ENCODE results near the gene BRAP.

The BRAP gene

DNA sequence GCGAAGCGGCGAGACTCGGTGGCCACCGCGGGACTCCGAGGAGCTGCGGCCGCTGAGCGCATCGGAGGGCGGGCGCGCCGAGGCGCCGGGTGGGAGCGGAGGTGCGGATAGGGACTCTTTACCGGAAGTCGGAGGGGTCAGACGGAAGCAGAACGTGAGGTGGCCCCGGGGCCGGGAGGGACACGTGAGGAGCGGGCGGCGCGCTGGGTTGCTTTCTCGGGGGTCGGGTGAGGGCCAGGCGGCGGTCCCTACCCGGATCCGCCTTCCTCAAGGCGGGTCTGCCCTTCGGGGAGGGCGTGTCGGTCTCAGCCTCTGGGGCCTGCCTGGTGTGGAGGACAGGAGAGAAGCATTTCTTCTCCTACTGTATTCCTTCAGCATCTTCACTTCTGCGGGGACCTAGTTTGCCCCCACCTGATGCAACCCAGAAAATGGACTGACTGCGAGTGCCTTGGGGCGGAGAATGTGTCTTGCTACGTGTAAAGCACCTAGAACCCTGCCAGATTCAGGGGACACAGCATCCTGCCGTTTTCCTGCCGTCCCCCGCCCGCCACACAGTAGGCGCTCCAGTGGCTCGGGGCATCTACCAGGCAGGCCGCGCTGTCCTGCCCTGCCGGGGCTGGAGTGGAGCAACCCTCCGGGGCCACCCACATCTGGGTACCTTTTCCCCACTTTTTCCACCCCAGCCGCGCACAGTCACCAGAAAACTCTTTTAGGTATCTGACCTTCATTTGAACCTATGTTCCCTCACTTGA lies 86.1 kb downstream of the BRAP start (continued):
- TF ChIP-seq ZNF664 (tag by site-specific recombination; IDR thresholded peaks at IDR 0.05) (no peak), HIC1 (tag by site-specific recombination; IDR thresholded peaks at IDR 0.05) (peak; percentile 28; the same call in 1 of the 2 replicates), ZNF19 (tag by site-specific recombination; IDR thresholded peaks at IDR 0.05; ENCODE audit: low read depth) (no peak), ZNF214 (tag by site-specific recombination; IDR thresholded peaks at IDR 0.05; ENCODE audit: borderline replicate concordance) (no peak), ZNF830 (tag by site-specific recombination; IDR thresholded peaks at IDR 0.05; ENCODE audit: low read depth) (no peak), HOXD13 (CRISPR knock-in tag; IDR thresholded peaks at IDR 0.05; ENCODE audit: borderline replicate concordance) (no peak), WT1 (tag by site-specific recombination; IDR thresholded peaks at IDR 0.05) (peak; percentile 59), ZNF692 (tag by site-specific recombination; IDR thresholded peaks at IDR 0.05) (peak; percentile 88), ZNF521 (tag by site-specific recombination; IDR thresholded peaks at IDR 0.05) (no peak), ZNF560 (tag by site-specific recombination; IDR thresholded peaks at IDR 0.05; ENCODE audit: borderline replicate concordance) (no peak), ZNF529 (tag by site-specific recombination; IDR thresholded peaks at IDR 0.05; ENCODE audit: insufficient replicate concordance) (no peak), ZNF777 (tag by site-specific recombination; IDR thresholded peaks at IDR 0.05; ENCODE audit: borderline replicate concordance) (no peak), ZNF785 (tag by site-specific recombination; IDR thresholded peaks at IDR 0.05) (0 out of 2 replicates have a peak, but pooled peaks have one; percentile 40), ZBTB7A (tag by site-specific recombination; IDR thresholded peaks at IDR 0.05; ENCODE audit: low read depth) (peak; percentile 95), MYNN (tag by site-specific recombination; IDR thresholded peaks at IDR 0.05; ENCODE audit: borderline replicate concordance) (no peak; the same call in 1 of the 2 replicates), ZNF423 (tag by site-specific recombination; IDR thresholded peaks at IDR 0.05) (no peak), ZNF324 (tag by site-specific recombination; IDR thresholded peaks at IDR 0.05) (peak; percentile 78), ZNF510 (tag by site-specific recombination; IDR thresholded peaks at IDR 0.05; ENCODE audit: insufficient replicate concordance) (no peak), ZNF404 (tag by site-specific recombination; IDR thresholded peaks at IDR 0.05) (no peak), TSHZ1 (tag by site-specific recombination; IDR thresholded peaks at IDR 0.05; ENCODE audit: borderline replicate concordance) (no peak; the same call in 1 of the 2 replicates), SP2 (tag by site-specific recombination; IDR thresholded peaks at IDR 0.05) (peak; percentile 99), TRIM28 (IDR thresholded peaks at IDR 0.05; ENCODE audit: borderline replicate concordance, low read length) (no peak), ZNF48 (tag by site-specific recombination; IDR thresholded peaks at IDR 0.05) (no peak)
- TF ChIP-seq, protein P1, sequence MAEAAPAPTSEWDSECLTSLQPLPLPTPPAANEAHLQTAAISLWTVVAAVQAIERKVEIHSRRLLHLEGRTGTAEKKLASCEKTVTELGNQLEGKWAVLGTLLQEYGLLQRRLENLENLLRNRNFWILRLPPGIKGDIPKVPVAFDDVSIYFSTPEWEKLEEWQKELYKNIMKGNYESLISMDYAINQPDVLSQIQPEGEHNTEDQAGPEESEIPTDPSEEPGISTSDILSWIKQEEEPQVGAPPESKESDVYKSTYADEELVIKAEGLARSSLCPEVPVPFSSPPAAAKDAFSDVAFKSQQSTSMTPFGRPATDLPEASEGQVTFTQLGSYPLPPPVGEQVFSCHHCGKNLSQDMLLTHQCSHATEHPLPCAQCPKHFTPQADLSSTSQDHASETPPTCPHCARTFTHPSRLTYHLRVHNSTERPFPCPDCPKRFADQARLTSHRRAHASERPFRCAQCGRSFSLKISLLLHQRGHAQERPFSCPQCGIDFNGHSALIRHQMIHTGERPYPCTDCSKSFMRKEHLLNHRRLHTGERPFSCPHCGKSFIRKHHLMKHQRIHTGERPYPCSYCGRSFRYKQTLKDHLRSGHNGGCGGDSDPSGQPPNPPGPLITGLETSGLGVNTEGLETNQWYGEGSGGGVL (tag by site-specific recombination; IDR thresholded peaks at IDR 0.05), result peak; percentile 82
- TF ChIP-seq, protein P2, sequence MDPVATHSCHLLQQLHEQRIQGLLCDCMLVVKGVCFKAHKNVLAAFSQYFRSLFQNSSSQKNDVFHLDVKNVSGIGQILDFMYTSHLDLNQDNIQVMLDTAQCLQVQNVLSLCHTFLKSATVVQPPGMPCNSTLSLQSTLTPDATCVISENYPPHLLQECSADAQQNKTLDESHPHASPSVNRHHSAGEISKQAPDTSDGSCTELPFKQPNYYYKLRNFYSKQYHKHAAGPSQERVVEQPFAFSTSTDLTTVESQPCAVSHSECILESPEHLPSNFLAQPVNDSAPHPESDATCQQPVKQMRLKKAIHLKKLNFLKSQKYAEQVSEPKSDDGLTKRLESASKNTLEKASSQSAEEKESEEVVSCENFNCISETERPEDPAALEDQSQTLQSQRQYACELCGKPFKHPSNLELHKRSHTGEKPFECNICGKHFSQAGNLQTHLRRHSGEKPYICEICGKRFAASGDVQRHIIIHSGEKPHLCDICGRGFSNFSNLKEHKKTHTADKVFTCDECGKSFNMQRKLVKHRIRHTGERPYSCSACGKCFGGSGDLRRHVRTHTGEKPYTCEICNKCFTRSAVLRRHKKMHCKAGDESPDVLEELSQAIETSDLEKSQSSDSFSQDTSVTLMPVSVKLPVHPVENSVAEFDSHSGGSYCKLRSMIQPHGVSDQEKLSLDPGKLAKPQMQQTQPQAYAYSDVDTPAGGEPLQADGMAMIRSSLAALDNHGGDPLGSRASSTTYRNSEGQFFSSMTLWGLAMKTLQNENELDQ (tag by site-specific recombination; IDR thresholded peaks at IDR 0.05; ENCODE audit: low read depth), result no peak
- TF ChIP-seq, protein P3, sequence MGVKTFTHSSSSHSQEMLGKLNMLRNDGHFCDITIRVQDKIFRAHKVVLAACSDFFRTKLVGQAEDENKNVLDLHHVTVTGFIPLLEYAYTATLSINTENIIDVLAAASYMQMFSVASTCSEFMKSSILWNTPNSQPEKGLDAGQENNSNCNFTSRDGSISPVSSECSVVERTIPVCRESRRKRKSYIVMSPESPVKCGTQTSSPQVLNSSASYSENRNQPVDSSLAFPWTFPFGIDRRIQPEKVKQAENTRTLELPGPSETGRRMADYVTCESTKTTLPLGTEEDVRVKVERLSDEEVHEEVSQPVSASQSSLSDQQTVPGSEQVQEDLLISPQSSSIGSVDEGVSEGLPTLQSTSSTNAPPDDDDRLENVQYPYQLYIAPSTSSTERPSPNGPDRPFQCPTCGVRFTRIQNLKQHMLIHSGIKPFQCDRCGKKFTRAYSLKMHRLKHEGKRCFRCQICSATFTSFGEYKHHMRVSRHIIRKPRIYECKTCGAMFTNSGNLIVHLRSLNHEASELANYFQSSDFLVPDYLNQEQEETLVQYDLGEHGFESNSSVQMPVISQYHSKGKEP (tag by site-specific recombination; IDR thresholded peaks at IDR 0.05), result no peak
